ENCODE results near the gene PTER.

DNA sequence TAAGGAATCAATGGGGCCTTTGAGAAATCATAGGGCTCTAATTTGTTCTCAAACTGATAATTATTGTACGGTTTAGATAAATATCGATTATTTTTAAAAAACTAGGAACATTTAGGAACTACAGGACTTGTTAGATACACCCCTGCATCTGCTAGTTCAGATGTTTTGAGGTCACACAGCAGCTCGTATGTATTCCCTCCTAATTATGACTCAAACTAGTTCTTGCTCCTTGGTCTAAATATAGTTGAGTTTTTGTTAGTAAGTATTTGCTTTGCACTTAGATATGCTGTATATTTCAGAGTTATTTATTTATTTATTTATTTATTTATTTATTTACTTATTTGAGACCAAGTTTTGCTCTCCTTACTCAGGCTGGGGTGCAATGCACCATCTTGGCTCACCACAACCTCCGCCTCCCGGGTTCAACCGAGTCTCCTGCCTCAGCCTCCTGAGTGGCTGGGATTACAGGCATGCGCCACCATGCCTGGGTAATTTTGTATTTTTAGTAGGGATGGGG, 22.7 kb downstream of the PTER start:
- TF ChIP-seq, protein P1, sequence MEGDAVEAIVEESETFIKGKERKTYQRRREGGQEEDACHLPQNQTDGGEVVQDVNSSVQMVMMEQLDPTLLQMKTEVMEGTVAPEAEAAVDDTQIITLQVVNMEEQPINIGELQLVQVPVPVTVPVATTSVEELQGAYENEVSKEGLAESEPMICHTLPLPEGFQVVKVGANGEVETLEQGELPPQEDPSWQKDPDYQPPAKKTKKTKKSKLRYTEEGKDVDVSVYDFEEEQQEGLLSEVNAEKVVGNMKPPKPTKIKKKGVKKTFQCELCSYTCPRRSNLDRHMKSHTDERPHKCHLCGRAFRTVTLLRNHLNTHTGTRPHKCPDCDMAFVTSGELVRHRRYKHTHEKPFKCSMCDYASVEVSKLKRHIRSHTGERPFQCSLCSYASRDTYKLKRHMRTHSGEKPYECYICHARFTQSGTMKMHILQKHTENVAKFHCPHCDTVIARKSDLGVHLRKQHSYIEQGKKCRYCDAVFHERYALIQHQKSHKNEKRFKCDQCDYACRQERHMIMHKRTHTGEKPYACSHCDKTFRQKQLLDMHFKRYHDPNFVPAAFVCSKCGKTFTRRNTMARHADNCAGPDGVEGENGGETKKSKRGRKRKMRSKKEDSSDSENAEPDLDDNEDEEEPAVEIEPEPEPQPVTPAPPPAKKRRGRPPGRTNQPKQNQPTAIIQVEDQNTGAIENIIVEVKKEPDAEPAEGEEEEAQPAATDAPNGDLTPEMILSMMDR (conservative IDR thresholded peaks at IDR 0.05; ENCODE audit: low read depth, low read length), result no peak
- TF ChIP-seq CHD1 (IDR thresholded peaks at IDR 0.05; ENCODE audit: low read depth, low read length) (no peak), POLR2A (IDR thresholded peaks at IDR 0.05; ENCODE audit: low read depth, low read length) (no peak), RFX5 (IDR thresholded peaks at IDR 0.05; ENCODE audit: low read depth, low read length) (no peak), SMC3 (IDR thresholded peaks at IDR 0.05; ENCODE audit: low read depth, low read length) (no peak), RCOR1 (IDR thresholded peaks at IDR 0.05; ENCODE audit: insufficient replicate concordance, low read length) (no peak), CEBPB (IDR thresholded peaks at IDR 0.05; ENCODE audit: low read depth, low read length) (no peak), RAD21 (IDR thresholded peaks at IDR 0.05; ENCODE audit: low read length) (no peak)
